HG02973 (cell line): ENCODE data around the gene HOXB3.
"Not testable (repeated sequence)": the region's sequence is repeated elsewhere in the genome, so short reads cannot be mapped to it uniquely, and the experiment has no call there.

Experiments used
- ATAC-seq: cut with Tn5 transposase; IDR thresholded peaks from one replicate; pipeline ENCODE4 v1.9.1; 2021; ENCODE audit warnings: moderate library complexity; ENCODE audit not compliant: unreplicated experiment

The HOXB3 gene

GRCh38 chr17:48510761-48511604 lies 79.1 kb downstream of the HOXB3 start:
- peak; percentile 50 for ATAC-seq

- no peak for ATAC-seq
These were observed 79.7 kb downstream of the HOXB3 start for GRCh38 chr17:48510381-48510760.

- not testable (repeated sequence) for ATAC-seq
These were observed 80.3 kb downstream of the HOXB3 start for GRCh38 chr17:48509708-48510107.

GRCh38 chr17:48506246-48506645 lies 83.8 kb downstream of the HOXB3 start:
- no peak for ATAC-seq

GRCh38 chr17:48505788-48506187 lies 84.3 kb downstream of the HOXB3 start:
- peak; percentile 94 for ATAC-seq

GRCh38 chr17:48504953-48505352 lies 85.1 kb downstream of the HOXB3 start:
- no peak for ATAC-seq

- no peak for ATAC-seq
These were observed 86.3 kb downstream of the HOXB3 start for GRCh38 chr17:48503747-48504146.

GRCh38 chr17:48502901-48503300 lies 87.1 kb downstream of the HOXB3 start:
- ATAC-seq: no peak

- no peak for ATAC-seq
These were observed 87.7 kb downstream of the HOXB3 start for GRCh38 chr17:48502312-48502711.

GRCh38 chr17:48500435-48501426 lies 89.3 kb downstream of the HOXB3 start:
- ATAC-seq: no peak

GRCh38 chr17:48499735-48500434 lies 90.2 kb downstream of the HOXB3 start:
- no peak for ATAC-seq

- ATAC-seq: no peak
These were observed 90.8 kb downstream of the HOXB3 start for GRCh38 chr17:48499248-48499647.
